GM18868 (cell line): Measurements from ENCODE around the gene NME7.

Experiments
- ATAC-seq: cut with Tn5 transposase; IDR thresholded peaks from one replicate; pipeline ENCODE4 v1.9.1; 2021; ENCODE audit warnings: mild to moderate bottlenecking, moderate library complexity; ENCODE audit not compliant: unreplicated experiment

The NME7 gene

DNA sequence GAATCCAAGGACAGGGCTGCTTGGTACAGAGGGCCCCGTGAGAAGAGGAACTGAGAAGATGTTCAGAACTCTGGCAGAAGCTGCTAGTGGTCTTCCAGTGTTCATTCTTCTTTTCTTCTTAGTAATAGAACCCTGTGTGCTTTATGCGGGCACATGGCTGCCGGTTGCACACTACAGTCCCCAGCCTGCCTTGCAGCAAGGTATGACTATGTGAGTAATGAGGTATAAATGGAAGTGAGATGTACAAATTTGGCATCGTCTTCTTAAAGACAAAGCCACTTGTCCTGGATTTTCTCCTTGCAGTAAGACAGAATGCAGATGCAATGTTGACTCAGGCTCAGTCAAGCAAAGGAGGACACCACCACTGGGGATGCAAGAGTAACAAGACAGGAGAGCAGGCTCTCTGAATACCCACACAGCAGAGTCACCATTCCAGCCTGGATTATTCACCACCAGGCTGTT lies 276.1 kb downstream of the NME7 start:
- peak; percentile 85 for ATAC-seq

DNA sequence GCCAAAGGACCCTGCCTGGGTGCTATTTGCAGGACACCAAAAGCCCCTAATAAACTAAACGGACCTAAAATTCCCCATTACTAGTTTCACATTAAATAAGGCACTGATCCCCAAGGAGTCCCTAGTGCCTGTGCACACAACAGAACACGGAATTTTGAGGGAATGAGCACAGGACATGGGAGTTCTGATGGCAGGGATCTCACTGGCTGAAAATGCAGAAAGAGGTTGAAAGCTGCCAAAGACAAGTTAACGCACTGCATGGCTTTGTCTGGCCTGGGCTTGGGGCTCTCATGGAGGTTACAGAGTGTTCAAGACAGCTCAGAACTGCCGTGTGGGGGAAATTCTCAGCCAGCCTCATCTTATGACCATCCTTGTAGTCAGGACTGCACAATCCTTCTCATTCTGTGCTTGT lies 276.7 kb downstream of the NME7 start:
- peak; percentile 63 for ATAC-seq

DNA sequence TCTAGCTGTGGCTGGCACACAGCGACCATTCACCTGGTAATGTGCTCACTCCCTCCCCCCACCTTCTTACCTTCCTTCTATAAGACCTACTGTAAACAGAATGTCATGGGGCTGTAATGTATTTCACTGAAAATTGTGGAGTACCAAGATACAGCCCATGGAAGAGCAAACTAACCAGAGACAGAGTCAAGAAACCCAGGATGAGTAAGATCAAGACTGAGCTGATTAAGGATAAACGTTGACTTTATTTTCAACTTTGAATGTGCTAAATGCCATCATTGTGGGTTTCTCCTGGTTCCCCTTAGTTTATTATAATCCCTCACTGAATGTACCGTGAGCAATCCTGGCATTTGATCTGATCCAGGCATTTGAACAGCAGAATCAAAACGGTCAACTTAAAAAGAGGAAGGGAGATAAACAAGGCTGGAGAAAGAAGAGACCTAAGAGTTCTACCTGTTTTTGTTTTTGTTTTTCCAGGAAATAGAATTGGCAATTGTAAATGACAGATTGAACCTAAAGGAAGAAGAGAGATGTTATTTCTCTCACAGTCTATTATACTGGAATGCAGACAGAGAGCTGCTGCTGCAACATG lies 277.2 kb downstream of the NME7 start:
- ATAC-seq: peak; percentile 12

DNA sequence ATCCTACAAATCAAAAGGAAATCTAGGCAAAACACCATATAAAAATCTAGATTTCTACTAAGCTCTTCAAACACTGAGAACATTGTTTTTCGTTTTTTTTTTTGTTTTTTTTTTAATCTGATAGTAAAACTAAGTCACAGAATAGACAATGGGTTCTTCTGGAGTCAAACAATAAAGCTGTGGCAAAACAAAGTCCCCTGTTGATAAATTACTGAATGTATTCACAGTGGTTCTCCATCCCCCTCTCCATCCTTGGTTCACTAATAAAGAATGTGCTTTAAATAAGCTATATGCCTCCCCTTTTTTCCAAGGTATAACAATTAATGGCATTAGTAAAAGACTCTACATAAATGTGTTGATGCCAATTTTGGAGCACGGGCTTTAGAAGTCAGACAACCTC lies 277.8 kb downstream of the NME7 start:
- ATAC-seq: no peak

DNA sequence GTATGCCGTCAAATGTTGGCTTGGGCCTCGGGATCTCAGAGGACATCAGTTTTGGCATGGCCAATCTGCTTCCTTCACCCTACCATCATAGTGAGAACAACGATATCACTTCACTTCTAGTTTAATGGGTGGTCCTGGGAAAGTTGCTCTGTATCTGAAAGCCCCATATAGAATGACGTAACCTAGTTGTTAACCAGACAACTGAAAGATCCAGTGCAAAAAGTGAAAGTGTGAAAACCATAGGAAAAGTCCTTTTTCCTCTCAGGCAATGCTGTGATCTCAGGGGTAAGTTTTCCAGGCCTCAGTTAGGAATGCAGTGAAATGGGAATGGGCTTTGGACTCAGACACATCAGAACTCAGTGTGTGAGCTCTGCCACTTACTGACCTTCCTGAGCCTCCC lies 279.7 kb downstream of the NME7 start:
- ATAC-seq: no peak

DNA sequence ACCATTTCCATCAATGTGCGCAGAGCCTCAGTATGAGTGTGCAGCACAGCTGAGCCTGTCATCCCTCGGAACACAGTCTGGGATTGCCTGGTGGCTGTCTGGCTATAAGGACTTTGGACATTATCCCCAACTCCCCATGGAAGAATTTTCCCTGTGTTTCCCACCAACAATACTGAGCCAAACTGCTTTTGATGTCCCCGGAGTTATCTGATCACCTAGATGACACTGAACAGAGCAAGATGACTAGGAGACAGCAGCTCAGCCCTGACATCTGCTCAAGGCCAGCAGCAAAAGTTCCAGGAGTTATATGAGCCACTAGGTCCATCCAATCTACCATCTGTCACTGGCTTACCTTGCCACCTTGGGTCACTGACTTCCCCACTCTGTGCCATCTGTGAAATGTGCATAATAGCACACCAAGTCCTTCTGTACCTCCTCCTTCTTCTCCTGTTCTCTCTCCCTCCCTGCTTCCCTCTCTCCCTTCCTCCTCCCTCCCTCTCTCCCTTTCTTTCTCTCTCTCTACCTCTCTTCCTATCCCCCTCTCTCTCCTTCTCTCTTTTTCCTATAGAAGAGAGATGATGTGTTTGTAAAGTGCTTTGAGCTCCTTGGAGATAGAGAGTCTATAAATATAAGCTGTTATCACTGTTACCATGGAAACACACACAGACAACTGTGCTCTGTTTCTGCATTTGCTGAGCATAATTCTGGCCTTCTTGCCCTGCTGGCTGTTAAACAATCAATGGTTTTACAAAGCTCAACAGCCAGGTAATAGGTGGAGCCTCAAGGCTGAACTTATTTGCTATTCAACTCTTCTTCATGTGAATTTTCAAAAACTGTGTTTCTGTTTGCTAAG lies 280.8 kb downstream of the NME7 start:
- ATAC-seq: no peak

DNA sequence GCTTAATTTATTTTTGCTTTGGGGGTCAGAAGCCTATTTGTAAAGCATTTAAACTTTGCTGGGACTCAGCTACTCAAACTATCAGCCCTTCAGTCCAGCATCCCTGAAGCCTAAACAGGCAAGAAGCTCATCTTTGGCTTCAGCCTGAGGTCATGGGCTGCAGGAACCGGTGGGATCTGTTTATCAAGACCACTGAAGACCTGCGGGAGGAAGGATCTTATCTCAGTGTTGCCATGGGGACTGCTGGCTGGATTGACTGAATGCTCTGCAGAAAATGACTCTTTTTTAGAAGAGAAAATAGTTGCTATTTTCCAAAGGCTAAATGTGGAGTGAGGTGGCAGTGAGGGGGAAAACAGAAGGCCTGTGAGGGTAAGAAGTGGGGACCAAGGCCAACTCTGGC lies 281.7 kb downstream of the NME7 start:
- ATAC-seq: no peak
